ENCODE measurements around the gene NFATC4.
"Not testable (repeated sequence)": the region's sequence is repeated elsewhere in the genome, so short reads cannot be mapped to it uniquely, and the experiment has no call there.

Gene NFATC4

GRCh38 chr14:24339284-24340151 is 28.5 kb upstream of the NFATC4 start, which contains the start of gene RIPK3:
Gene RIPK3, minus strand, starts transcription at chr14:24339991. Its CDS starts 165 bp downstream, at chr14:24339826.
- DNase-seq (ENCODE audit: low read depth in 2 of 2): no peak

DNA sequence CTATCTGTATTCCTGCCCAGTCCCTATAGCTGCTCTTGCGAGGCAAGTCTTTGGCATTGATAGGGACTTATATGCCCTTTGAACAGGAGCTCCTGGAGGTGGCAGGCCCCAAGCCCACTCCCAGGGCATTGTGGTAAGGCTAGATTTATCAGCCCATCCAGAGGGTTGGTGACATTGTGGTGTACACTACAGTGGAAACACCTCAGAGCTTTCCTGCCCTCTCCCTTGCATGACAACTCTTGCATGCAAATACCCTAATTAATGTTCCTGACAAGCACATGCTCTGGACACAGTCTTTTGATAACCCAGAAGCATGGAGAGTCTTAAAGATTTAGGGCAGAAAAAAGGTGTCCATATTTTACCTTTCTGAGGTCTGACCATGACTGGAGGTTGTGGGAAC is 27.4 kb upstream of the NFATC4 start:
- DNase-seq (ENCODE audit: low read depth in 2 of 2): no peak

DNA sequence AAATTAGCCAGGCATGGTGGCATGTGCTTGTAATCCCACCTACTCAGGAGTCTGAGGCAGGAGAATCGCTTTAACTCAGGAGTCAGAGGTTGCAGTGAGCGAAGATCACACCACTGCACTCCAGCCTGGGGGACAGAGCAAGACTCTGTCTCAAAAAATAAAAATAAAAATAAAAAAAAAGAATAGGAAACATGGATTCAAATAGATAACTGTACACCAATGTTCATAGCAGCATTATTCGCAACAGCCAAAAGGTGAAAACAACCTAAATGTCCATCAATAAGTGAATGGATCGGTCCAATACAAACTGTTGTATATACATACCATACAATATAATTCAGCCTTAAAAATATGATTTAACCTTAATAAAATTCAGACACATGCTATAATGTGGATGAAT is 25.1 kb upstream of the NFATC4 start:
- no peak for DNase-seq (ENCODE audit: low read depth in 2 of 2)

- no peak for DNase-seq (ENCODE audit: low read depth in 2 of 2)
These were observed 24.0 kb upstream of the NFATC4 start for GRCh38 chr14:24343795-24344660.

GRCh38 chr14:24347134-24347533 is 20.9 kb upstream of the NFATC4 start:
- DNase-seq (ENCODE audit: low read depth in 2 of 2): no peak

DNA sequence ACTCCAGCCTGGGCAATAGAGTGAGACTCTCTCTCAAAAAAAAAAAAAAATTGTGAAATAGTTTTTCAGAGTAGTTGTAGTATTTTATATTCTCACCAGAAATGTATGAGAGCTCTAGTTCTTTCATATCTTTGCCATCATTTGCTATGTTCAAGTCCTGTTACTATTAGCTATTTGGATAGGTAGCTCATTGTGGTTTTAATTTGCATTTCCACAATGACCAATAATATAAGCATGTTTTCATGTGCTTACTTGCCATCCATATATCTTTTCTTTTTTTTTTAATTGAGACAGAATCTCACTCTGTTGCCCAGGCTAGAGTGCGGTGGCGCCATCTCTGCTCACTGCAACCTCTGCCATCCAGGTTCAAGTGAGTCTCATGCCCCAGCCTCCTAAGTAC is 19.8 kb upstream of the NFATC4 start:
- no peak for DNase-seq (ENCODE audit: low read depth in 2 of 2)

DNA sequence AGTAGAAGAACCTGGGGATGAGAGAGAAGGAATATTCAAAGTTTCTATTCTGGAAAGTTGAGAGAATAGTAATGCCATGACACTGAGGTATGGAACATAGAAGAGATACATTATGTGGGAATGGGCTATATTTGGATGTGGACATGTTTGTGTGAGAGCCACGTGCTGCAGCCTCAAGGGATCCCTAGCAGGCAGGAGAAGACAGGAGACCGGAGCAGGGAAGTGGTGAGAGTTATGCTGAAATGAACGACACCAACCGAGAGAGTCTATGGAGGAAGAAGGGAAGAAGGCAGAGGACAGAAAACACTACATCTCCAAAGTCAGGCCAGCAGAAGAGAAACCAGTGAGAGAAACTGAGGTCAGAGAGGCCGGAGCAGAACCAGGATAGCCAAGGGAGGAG is 18.2 kb upstream of the NFATC4 start:
- DNase-seq (ENCODE audit: low read depth in 2 of 2): no peak

DNA sequence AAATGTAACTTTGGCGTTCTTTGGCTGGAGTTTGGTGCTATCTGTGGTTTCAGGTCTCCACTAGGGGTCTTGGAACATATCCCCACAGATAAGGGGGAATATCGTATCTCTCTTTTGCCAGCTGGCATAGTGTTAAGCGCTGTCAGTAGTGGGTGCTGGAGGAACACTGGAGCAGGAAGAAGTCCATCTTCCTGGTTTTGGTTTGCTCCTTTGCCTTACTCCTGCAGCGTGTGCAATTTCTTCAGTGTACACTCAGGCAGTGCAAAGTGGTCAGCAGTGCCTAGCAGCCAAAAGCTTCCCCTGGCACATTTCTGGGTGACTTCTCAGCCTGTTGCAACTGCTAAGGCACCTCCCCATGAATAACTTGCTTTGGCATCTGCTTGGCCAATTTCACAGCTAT is 16.5 kb upstream of the NFATC4 start:
- DNase-seq (ENCODE audit: low read depth in 2 of 2): no peak

DNA sequence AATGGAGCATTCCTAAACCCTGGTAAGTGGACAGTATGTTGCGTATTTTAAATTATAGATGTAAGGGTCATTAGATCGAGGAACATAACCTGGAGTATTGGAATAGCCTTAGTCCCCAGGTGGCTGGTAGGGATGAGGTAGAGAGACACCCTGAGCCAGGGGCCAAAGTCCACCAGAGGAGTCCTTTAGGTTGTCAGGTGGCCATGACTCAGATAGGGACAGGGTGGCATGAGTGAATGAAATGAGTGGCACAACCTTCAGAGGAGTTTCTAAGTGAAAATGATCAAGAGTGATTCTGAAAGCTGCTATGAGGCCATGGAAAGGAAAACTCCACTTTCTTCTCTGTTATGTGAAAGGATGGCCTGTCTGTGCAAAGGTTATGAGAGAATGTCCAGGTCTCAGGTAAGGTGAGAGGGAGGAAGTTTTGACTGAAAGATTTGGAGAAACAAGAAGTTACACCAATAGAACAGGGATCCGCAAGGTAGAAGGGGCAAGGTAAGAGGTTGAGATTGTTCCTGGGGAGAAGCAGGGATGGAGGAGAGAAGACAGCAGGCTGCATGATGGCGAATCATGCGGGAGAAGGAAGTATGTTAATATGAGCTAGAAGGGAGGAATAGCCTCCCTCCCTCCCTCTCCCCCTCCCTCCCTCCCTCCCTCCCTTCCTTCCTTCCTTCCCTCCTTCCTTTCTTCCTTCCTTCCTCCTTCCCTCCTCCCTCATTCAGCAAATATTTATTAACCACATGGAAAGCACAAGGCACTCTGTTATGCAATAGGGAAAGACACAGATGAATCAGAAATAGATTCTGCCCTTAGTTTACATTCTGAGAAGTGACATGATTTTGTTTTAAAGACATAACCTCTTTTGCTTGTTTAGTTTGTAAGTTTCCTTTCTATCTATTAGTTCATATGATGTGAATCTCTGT is 14.2 kb upstream of the NFATC4 start:
- peak in 1 of 2 experiments; percentile 42 for DNase-seq (ENCODE audit: low read depth in 2 of 2)

DNA sequence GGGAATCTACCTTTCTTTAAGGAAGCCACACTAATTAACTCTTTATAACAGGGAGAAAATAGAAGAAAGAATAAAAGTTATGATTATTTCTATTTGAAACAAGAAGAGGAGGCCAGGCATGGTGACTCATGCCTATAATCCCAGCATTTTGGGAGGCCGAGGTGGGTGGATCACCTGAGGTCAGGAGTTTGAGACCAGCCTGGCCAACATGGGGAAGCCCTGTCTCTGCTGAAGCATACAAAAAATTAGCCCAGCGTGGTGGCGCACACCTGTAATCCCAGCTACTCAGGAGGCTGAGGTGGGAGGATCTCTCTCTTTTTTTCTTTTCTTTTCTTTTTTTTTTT is 13.5 kb upstream of the NFATC4 start:
- DNase-seq (ENCODE audit: low read depth in 2 of 2): not testable (repeated sequence)

- DNase-seq (ENCODE audit: low read depth in 2 of 2): no peak
These were observed 13.0 kb upstream of the NFATC4 start for GRCh38 chr14:24355009-24355408.

GRCh38 chr14:24356208-24356607 is 11.8 kb upstream of the NFATC4 start:
- DNase-seq (ENCODE audit: low read depth in 2 of 2): no peak

DNA sequence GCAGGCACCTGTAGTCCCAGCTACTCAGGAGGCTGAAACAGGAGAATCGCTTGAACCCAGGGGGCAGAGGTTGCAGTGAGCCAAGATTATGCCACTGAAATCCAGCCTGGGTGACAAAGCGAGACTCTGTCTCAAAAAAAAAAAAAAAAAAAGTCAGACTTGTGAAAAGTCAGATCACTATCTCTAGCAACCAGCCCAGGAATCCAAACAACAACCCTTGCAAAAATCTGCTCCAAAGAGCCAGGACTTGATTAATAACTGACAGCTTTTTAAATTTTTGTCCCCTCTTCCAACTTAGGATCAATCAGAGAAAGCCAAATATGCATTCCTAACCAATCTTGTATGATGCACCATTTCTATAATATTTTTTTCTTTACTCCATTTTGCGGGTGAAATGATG is 7.7 kb upstream of the NFATC4 start:
- DNase-seq (ENCODE audit: low read depth in 2 of 2): no peak

GRCh38 chr14:24361326-24361725 is 6.7 kb upstream of the NFATC4 start:
- no peak for DNase-seq (ENCODE audit: low read depth in 2 of 2)

GRCh38 chr14:24362241-24362960 is 5.6 kb upstream of the NFATC4 start:
- peak; percentile 63 to 67 for DNase-seq (ENCODE audit: low read depth in 2 of 2)

- no peak for DNase-seq (ENCODE audit: low read depth in 2 of 2)
These were observed 4.6 kb upstream of the NFATC4 start for GRCh38 chr14:24363401-24363800.

GRCh38 chr14:24364841-24365240 is 3.1 kb upstream of the NFATC4 start:
- DNase-seq (ENCODE audit: low read depth in 2 of 2): no peak

- DNase-seq (ENCODE audit: low read depth in 2 of 2): peak; percentile 73 to 77
These were observed 2.2 kb upstream of the NFATC4 start for GRCh38 chr14:24365600-24366412.

- DNase-seq (ENCODE audit: low read depth in 2 of 2): no peak
These were observed 1.6 kb upstream of the NFATC4 start for GRCh38 chr14:24366413-24366720.

DNA sequence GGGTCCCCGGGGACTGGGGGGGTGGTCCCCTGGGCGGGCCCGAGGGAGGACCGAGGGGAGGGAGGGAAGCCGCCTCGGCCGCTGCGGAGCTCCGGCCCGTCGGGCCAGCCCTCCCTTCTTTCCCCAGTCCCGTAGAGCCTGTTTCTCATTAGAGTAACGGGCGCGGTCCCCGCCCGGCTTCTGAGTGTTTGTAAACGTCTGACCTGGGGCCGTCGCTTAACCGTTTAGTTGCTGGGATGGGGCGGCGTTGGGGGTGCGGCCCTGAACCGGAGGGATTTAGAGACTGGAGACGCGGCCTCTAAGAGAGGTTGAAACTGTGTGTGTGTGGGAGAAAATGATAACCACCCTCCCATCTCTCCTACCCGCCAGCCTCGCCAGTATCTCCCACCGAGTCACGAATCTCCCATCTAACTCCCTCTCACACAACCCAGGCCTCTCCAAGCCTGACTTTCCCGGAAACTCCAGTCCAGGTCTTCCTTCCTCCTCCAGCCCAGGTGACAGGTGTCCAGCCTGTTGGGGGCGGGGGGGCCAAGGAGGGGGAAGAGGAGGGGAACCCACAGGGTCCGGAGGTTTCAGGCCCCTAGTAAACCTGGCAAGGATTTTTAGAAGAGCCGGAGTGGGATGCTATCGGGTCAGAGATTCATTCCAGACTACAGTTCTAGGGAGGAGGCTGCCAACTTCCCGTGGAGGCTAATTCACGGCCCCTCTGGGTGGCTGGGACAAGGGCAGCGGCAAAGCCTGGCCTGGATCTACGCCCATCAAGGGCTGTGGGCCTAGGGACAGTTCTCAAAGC is 1.1 kb upstream of the NFATC4 start:
- peak; percentile 97 for DNase-seq (ENCODE audit: low read depth in 2 of 2)
